NCI-H1105 (cell line): ENCODE measurements around the gene ARPIN.
"Not testable (repeated sequence)": the region's sequence is repeated elsewhere in the genome, so short reads cannot be mapped to it uniquely, and the experiment has no call there.

Experiments used
- DNase-seq: peaks from one replicate; lab custom pipeline; 2025; lab: John Stamatoyannopoulos, UW

ARPIN gene

DNA sequence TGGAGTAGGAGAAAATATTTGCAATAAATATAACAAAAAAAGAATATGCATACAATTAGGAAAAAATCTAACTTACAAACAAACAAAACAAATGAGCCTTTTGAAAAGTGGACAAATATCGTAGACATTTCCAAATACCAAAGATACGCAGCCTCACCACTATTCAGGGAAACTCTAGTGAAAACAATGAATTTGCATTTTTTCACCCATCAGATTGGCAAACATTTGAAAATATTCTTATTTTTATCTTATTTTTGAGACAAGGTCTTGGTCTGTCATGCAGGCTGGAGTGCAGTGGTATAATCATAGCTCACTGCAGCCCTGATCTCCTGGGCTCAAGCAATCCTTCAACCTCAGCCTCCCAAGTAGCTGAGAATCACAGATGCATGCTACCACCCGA, 34.4 kb downstream of the ARPIN start:
- no peak for DNase-seq

DNA sequence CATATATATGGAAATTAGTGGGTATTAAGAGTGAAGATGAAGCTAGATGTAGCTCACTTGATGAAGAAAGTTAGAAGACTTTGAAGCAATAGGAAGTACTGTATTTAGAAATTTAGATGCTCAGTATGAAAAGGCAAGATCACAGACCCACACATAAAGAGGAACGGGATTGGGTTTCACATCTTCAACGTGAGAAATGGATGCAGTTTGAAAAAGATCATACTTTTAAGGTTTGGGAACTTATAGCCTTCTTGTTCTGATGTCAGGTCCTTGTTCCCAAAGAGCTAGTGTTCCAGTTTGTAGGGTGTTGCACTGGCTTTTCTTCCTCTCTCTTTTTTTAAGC, 35.7 kb downstream of the ARPIN start:
- DNase-seq, result no peak

GRCh38 chr15:89876396-89877082, 36.2 kb downstream of the ARPIN start:
- no peak for DNase-seq

- no peak for DNase-seq
These were observed 37.0 kb downstream of the ARPIN start for GRCh38 chr15:89875741-89876140.

- no peak for DNase-seq
These were observed 37.7 kb downstream of the ARPIN start for GRCh38 chr15:89874926-89875564.

DNA sequence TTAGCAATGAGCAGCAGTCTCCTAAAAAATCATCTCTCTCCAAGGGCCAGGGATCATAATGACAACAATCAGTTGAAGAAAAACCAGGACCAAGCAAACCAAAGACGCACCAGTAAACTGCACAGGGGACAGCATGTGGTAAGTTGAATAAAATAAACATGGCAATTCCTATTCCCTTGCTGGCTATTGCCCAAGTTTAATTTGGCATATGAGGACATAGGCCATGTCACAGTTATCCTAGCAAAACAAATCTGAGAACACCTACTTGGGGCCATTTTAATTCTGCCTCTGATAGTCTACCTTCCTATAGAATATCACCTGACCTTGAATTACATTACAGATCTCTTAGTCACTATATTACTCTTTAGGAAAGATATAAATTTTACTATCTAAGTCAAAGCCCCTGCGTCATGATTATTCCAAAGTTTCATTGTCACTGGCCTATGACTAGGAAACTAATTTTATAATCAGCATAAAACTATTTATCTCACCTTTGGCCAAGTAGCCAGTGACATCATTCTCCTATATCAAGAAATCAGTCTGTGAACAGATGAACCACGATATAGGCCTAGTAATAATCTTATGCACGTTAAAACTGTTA, 42.0 kb downstream of the ARPIN start:
- no peak for DNase-seq

DNA sequence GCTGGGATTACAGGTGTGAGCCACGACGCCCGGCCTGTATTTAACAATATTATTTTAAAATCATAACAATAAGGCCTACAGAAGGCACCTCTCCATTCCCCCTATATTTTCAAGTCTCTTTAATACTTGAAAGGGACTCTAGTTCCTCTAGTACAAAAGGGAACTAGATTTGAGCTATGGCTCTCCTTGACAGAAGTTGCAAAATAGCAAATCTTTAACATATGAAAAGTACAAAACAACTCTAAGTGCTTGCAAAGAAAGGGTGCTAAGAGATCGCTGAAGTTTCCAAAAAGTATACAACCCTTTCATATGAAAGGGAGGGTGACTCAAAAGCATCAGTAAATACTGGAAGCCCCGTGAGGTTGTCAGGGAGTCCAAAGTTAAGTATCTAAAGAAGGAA, 42.7 kb downstream of the ARPIN start:
- no peak for DNase-seq

DNA sequence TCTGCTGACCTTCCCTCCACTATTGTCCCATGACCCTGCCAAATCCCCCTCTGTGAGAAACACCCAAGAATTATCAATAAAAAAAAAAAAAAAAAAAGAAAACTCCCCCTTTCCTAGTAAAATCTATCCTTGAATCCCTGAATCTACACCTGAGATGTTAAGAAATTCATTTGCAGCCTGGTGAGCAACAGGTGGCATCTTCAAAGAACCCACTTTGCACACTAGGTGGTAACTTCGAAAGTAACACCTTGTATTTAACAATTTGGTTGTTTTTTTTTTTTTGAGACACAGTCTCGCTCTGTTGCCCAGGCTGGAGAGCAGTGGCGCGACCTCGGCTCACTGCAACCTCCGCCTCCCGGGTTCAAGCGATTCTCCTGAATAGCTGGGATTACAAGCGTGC, 43.3 kb downstream of the ARPIN start:
- DNase-seq, result not testable (repeated sequence)

DNA sequence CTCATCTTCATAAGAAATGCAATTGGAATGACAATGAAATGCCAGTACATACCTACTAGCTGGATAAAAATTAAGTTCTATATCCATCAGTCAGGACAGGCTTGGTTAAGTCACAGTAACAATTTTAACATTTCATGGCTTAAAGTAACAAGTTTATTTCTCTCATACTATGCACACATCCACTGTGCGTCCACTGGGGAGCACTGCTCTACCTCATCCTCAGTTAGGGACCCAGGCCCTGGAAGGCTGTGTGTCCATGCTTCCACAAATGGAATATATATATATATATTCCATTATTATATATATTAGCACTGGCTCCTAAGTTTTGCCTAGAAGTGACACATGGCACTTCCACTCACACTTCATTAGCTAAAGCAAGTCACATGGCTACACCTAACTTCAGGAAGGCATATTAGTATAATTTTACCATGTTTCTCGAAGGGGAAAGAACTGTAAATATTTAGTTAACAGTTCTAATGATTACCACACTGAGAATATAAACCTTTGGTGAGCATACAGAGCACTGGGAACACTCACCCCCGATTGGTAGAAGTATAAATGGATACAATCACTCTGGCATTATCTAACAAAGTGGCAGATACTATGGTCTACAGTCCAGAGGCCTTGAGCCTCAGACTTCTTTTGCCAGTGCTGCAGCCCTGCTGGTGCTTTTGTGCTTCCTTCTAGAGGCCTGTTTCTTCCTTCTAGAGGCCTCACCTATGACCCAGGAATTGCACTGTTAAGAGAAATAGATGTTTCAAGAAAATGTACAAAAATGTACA, 47.6 kb downstream of the ARPIN start:
- DNase-seq, result no peak

DNA sequence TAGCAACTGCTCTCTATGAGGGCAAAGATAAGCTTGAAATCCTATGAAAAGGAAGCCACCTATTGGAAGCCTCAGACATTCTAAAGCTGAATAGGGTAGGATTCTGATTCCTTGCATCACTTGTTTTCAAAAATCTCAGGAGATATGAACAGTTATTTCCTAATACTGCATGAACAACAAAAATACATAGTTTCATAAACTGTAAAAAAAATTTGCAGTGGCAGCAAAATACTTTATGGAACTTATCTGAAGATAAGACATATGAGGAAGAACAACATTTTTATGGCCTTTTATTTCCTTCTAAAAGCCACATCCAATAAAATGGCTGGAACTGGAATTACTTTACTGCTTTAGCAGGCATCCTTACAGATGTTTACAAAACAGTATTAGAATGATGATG, 48.8 kb downstream of the ARPIN start:
- DNase-seq, result no peak

DNA sequence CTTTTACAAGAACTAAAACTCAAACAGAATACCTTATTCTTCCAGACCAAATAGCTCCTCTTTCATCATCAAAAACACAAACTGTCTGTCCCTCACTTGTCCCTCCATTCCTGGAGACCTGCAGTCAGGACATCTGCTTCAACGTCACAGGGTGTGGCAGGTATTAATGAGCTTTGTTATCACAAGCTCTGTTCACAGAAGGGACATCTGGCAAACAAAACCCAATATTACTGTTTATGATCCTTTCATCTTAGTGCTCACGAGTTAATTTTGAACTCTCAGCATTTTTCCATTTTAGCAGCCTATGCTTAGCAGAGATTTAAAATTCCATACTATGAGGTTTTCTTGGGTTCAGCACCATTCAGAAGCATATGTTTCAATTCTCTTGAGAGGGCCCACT, 51.9 kb downstream of the ARPIN start:
- no peak for DNase-seq

DNA sequence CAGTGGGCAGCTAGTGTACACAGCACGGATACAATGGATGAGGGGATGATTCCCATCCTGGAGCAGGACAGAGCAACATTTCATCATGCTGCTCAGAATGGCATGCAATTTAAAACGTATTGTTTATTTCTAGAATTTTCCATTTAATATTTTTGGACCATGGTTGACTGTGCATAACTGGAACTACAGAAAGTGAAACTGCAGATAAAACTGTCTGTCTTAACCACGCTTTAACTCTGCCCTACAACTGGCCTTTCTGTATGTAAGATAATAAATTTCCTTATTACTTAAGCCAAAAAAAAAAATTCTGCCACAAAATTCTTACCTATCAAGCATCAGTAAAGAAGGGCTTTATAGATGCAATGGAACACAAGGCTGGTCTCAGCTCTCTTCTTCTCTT, 52.3 kb downstream of the ARPIN start:
- no peak for DNase-seq

GRCh38 chr15:89858661-89859458, 53.9 kb downstream of the ARPIN start:
- no peak for DNase-seq

DNA sequence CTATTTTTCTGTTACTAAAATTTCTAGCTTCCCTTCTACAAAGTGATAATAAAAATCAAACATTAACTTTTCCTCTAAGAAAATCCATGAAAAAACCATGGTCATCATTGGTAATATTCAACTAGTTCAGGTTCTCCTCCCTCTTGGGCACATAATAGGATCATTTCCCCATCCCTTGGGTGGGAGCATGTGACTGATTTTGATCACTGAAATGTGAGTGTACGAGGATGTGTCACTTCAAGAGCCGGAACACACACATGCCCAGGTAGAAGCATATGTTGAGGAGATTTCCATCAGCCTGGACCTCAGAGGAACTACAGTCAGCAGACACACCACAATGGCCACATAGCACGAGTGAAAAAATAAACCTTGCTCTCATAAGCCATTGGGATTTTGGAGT, 55.1 kb downstream of the ARPIN start:
- DNase-seq, result no peak

GRCh38 chr15:89855948-89856347, 56.8 kb downstream of the ARPIN start:
- DNase-seq, result no peak

DNA sequence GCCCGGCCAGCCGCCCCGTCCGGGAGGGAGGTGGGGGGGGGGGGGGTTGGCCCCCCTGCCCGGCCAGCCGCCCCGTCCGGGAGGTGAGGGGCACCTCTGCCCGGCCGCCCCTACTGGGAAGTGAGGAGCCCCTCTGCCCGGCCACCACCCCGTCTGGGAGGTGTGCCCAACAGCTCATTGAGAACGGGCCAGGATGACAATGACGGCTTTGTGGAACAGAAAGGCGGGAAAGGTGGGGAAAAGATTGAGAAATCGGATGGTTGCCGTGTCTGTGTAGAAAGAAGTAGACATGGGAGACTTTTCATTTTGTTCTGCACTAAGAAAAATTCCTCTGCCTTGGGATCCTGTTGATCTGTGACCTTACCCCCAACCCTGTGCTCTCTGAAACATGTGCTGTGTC, 57.9 kb downstream of the ARPIN start:
- not testable (repeated sequence) for DNase-seq

DNA sequence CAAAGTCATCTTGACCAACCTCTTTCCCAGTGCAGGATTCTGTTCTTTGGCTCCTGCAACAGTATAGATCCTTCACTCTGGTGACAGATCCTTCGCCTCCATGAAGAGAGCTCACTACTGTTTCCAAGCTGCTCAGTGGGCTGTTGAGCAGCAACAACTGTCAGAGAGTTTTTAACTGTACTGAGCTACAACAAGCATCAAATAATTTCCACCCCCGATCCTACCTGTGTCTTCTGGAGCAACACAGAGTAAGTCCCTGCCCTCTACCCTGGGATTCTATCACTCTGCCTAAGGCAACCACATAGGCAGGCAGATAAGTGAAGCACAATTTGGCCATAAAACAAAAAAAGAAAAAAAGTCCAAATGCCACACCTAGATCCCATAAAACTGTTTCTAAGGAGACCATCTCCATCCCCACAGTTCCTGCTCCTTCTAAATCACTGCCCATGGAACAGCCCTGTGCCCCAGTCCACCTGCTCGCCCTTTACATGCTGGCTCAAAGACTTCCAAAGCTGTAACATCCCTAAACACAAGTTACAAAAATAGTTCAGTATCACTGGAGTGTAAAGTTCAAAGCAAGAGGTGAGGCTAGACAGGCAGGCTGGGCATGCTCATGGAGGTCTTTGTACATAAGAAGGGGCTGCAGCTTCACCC, 60.3 kb downstream of the ARPIN start:
- no peak for DNase-seq

DNA sequence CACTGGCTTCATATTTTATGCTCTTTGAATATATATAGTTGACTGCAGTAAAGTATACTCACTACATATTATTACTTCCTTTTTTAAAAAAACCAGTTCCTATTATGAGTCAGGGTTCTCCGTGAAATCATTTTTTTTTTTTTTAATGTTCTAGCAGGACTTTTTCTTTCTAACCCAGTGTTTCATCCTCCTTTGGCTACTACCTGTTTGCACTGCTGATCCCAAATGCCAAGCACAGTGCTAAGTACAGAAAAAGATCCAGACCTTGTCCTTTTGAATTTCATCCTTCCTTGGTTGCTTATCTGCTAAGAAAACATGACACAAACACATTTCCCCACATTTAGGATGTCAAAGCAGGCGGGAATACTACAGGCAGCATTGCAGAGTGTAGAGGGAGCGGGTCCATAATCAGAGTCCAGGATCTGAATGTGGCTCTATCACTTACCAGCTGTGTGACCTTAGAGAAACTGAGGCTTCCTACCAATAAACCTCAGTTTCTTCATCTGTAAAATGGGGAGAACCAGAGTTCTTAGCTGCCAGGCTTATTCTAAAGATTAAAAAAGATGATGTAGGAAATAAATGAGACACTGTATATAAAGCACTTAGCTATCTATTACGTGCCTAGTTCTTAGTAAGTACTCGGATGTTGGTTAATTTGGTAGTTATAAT, 60.9 kb downstream of the ARPIN start:
- no peak for DNase-seq

DNA sequence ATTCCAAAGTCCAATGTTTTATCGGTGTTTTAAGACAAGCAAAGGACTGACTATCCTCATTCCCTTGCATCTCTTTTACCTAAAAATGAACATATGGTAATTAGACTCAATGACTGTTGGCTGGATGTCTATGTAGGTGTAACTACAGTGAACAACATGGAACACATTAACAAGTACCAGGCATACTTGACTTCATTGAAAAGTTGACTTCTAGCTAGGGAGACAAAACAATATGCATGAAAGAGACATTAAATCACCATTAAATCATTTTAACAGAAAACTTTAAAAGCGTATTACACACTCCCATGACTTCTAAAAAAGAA, 63.8 kb downstream of the ARPIN start:
- DNase-seq, result no peak

- DNase-seq, result no peak
These were observed 65.7 kb downstream of the ARPIN start for GRCh38 chr15:89847101-89847500.

GRCh38 chr15:89845305-89845893, 67.4 kb downstream of the ARPIN start:
- no peak for DNase-seq
